K562 (cell line): ENCODE measurements around the gene P2RY11. TPM values are rescaled to one million over a fixed set of nuclear protein-coding genes. Genes with fewer than 3 reads are reported as not detected.

Experiments used
- ATAC-seq: fragments of 200-7000 bp; cut with Tn5 transposase; 3 replicates; pipeline ENCODE4 v1.9.1; 2020; ENCODE audit warnings: moderate library complexity
- BruUV-seq: library from RNA; stranded (reverse); fragments of 400-500 nt; replicated peaks from 2 replicates; lab custom pipeline; 2021; lab: Mats Ljungman, UMichigan
- CTCF ChIA-PET: fragments of 300-600 bp; formaldehyde crosslinking; extraction: SDS; loops from one replicate; lab custom pipeline; 2021; ENCODE audit warnings: low intra/inter-chr PET ratio; lab: Yijun Ruan, JAX
- POLR2A ChIA-PET: fragments of 300-600, 350-650 bp; sonication (Branson Sonifier 250); formaldehyde crosslinking; extraction: SDS; loops from one replicate; lab custom pipeline; 2021; ENCODE audit warnings: antibody characterized with exemption, inconsistent platforms; lab: Yijun Ruan, JAX
- DNase-seq, 4 experiments: peaks; one replicate each; pipeline versions ENCODE4 v3.0.0 to v3.0.0-alpha.2; 2011 to 2018; ENCODE audit warnings: low spot score in 3 of 4, mixed read lengths in 3 of 4; ENCODE audit errors: extremely low read depth in 1 of 4
- FAIRE-seq: peaks from 2 replicates; lab custom pipeline; 2011; peaks lifted over from hg19 to GRCh38; lab: Jason Lieb, UNC
- H2AFZ ChIP-seq: 2 replicates; pipeline ENCODE4 v1.6.0; 2011; ENCODE audit warnings: low read depth, low read length, control low read depth, inconsistent platforms
- H3K27ac ChIP-seq: fragments of 200-600 bp; 3 replicates; pipeline ENCODE4 v1.8.0; 2011; ENCODE audit warnings: low read depth, mild to moderate bottlenecking, control low read depth, inconsistent platforms, low read length, moderate library complexity, mixed read lengths; ENCODE audit errors: extremely low read depth
- H3K27me3 ChIP-seq, 2 experiments: fragments of 300-600 bp in 1 of 2; 2 replicates in 1 of 2; 3 replicates in 1 of 2; pipeline versions ENCODE4 v1.6.0 to v1.8.0; 2011; ENCODE audit warnings: inconsistent platforms in 2 of 2, low read length in 2 of 2, mild to moderate bottlenecking in 1 of 2, mixed read lengths in 1 of 2, moderate library complexity in 1 of 2; ENCODE audit not compliant: control insufficient read depth in 2 of 2, insufficient read depth in 2 of 2
- H3K36me3 ChIP-seq: fragments of 300-600 bp; 3 replicates; pipeline ENCODE4 v1.8.0; 2011; ENCODE audit warnings: mild to moderate bottlenecking, low read length, inconsistent platforms; ENCODE audit not compliant: control insufficient read depth, insufficient read depth
- H3K4me1 ChIP-seq, 2 experiments: fragments of 200-600 bp in 1 of 2; replicated peaks in 1 of 2; 2 replicates in 1 of 2; 3 replicates in 1 of 2; pipeline versions ENCODE4 v1.5.1 to v1.8.0; 2011; ENCODE audit warnings: inconsistent platforms in 2 of 2, low read length in 2 of 2, mild to moderate bottlenecking in 1 of 2, mixed read lengths in 1 of 2, moderate library complexity in 1 of 2; ENCODE audit not compliant: control insufficient read depth in 2 of 2, insufficient read depth in 2 of 2
- H3K4me2 ChIP-seq: 2 replicates; pipeline ENCODE4 v1.6.1; 2011; ENCODE audit warnings: low read length, control low read depth, inconsistent platforms, mixed read lengths; ENCODE audit not compliant: insufficient read depth
- H3K4me3 ChIP-seq: fragments of 200-600 bp; sonication (generic), shearing (Covaris generic); 2 replicates; pipeline ENCODE4 v1.5.1; 2016; ENCODE audit warnings: control low read depth, inconsistent platforms
- H3K79me2 ChIP-seq: fragments of 200-600 bp; 3 replicates; pipeline ENCODE4 v1.8.0; 2011; ENCODE audit warnings: low read length, inconsistent platforms; ENCODE audit not compliant: control insufficient read depth, insufficient read depth
- H3K9ac ChIP-seq, 2 experiments: 2 replicates each; pipeline versions ENCODE4 v1.6.0 to v1.6.1; 2011; ENCODE audit warnings: low read depth in 2 of 2, low read length in 2 of 2, control low read depth in 1 of 2, inconsistent platforms in 1 of 2, mild to moderate bottlenecking in 1 of 2, mixed read lengths in 1 of 2; ENCODE audit not compliant: insufficient read depth in 1 of 2
- H3K9me1 ChIP-seq: one replicate; pipeline ENCODE4 v1.6.0; 2011; ENCODE audit warnings: inconsistent platforms, mild to moderate bottlenecking, low read length, moderate library complexity; ENCODE audit not compliant: control insufficient read depth, insufficient read depth
- H3K9me3 ChIP-seq: replicated peaks from 2 replicates; pipeline ENCODE4 v1.5.1; 2011; ENCODE audit warnings: low read depth, low read length, inconsistent platforms; ENCODE audit not compliant: control insufficient read depth, insufficient read depth
- H4K20me1 ChIP-seq: replicated peaks from 2 replicates; pipeline ENCODE4 v1.6.1; 2011; ENCODE audit warnings: low read length, inconsistent platforms, mixed read lengths; ENCODE audit not compliant: control insufficient read depth, insufficient read depth
- CBX1 ChIP-seq: sonication (generic); IDR thresholded peaks from 2 replicates; pipeline ENCODE4 v1.6.1; 2016; ENCODE audit warnings: antibody characterized with exemption, low read depth, mild to moderate bottlenecking
- POLR2G ChIP-seq: fragments of 200-400 bp; formaldehyde crosslinking; IDR thresholded peaks from 2 replicates; pipeline ENCODE4 v1.6.1; 2017; ENCODE audit warnings: low read depth, mild to moderate bottlenecking, antibody characterized with exemption, low read length, moderate library complexity
- RBM22 ChIP-seq: fragments of 200-400 bp; formaldehyde crosslinking; IDR thresholded peaks from 2 replicates; pipeline ENCODE4 v1.6.1; 2018; ENCODE audit warnings: low read length, low read depth; ENCODE audit not compliant: poor library complexity, severe bottlenecking
- SMARCC2 ChIP-seq: fragments of 450-650 bp; IDR thresholded peaks from 2 replicates; pipeline ENCODE4 v1.6.1; 2017; ENCODE audit warnings: antibody characterized with exemption, moderate library complexity, mild to moderate bottlenecking, low read depth
- ZNF282 ChIP-seq: sonication (generic); formaldehyde crosslinking; IDR thresholded peaks from 2 replicates; pipeline ENCODE4 v1.8.1; 2023; ENCODE audit warnings: missing genetic modification reagents
- WGBS: fragments of 100-300 bp; shearing (Covaris generic); methylation state at CpG from one replicate; pipeline ENCODE4 v1.1.6; 2016; ENCODE audit warnings: low coverage, mixed read lengths; ENCODE audit not compliant: insufficient coverage; ENCODE audit errors: missing lambda C conversion rate; 5-methylcytosine and 5-hydroxymethylcytosine counted together
- in situ Hi-C: fragments of 300-500 bp; cut with MboI; formaldehyde crosslinking; loops from 4 replicates; pipeline ENCODE4 v1.15.0; 2018; ENCODE audit warnings: inconsistent platforms, mixed read lengths
- intact Hi-C: fragments of 100-400 bp; cut with micrococcal nuclease; formaldehyde crosslinking; loops from 2 replicates; pipeline ENCODE4 v1.14.2; 2022
- polyA plus RNA-seq, 8 experiments: library from polyadenylated mRNA; depleted of rRNA in 4 of 8; stranded (reverse) in 5 of 8; unstranded in 3 of 8; fragments of >200 nt; fragmentation: Nextera tagmentation in 2 of 8; fragmentation: Illumina TruSeq in 1 of 8; extraction: Ambion mirVana in 2 of 8; extraction: Trizol in 1 of 8; gene quantifications; 2 replicates each; pipeline versions ENCODE4 v1.2.1 to v1.2.3, GENCODE V29; 2011 to 2014; ENCODE audit warnings: inconsistent platforms in 1 of 8, missing spikeins in 1 of 8
- total RNA-seq, 7 experiments: library from RNA; depleted of rRNA in 6 of 7; stranded (reverse); fragments of >200 nt in 6 of 7; fragmentation: Illumina TruSeq in 2 of 7; extraction: Trizol in 2 of 7; gene quantifications; 2 replicates each; pipeline versions ENCODE4 v1.2.1 to v1.2.3, GENCODE V29; 2011 to 2021; ENCODE audit warnings: low replicate concordance in 1 of 7

Gene P2RY11
- total and polyA plus RNA-seq, 9 of the 15 experiments (the other 6 are each of a cell fraction or from before 2014, with no cell fraction given): 0.03 to 10.1 (median 1.5) TPM

GRCh38 chr19:10158071-10158470, 46.6 kb downstream of the P2RY11 start:
- in situ Hi-C loops: no loop called here
- ATAC-seq (no peak), FAIRE-seq (no peak), DNase-seq (no peak)
- Histone ChIP-seq H3K9ac (no peak overlapping the region), H3K4me2 (no peak overlapping the region), H3K4me1 (no peaks in the 10 kb centered on the region), H4K20me1 (no peaks in the 10 kb centered on the region), H3K4me3 (no peak overlapping the region), H3K9me1 (no peaks in the 10 kb centered on the region), H3K36me3 (peaks cover 96% of the 10 kb centered on the region), H3K9me3 (no peaks in the 10 kb centered on the region), H3K27me3 (no peaks in the 10 kb centered on the region), H3K27ac (no peak overlapping the region), H3K79me2 (no peaks in the 10 kb centered on the region), H2AFZ (no peak overlapping the region)
- intact Hi-C loops: no loop called here
- WGBS: 87% methylated on average over 6 of the region's 8 CpGs
- BruUV-seq: no TSS peak
- TF ChIP-seq POLR2G (peak; percentile 61; the same call in 1 of the 2 replicates), CBX1 (no peak)
- POLR2A ChIA-PET: no interaction called here
- CTCF ChIA-PET: no interaction called here

- ChIA-PET POLR2A (interaction anchor here (0.6 kb wide), 2 partner anchors 11 to 229 kb away, joined by 3 read pairs; no protein-coding TSS in a partner anchor), CTCF (no interaction called here)
- H3K9me1 ChIP-seq: no peaks in the 10 kb centered on the region
- TF ChIP-seq RBM22 (peak; percentile 62), SMARCC2 (no peak), POLR2G (peak; percentile 63; the same call in 1 of the 2 replicates), ZNF282 (CRISPR knock-in tag) (no peak)
- DNase-seq (no peak), ATAC-seq (no peak), FAIRE-seq (no peak)
- H3K9ac ChIP-seq: peak overlapping the region in 1 of 2 experiments; percentile 66; a peak in 1 of 4 replicates
- H4K20me1 ChIP-seq: no peaks in the 10 kb centered on the region
- H3K4me1 ChIP-seq: no peaks in the 10 kb centered on the region
- no peaks in the 10 kb centered on the region for H3K79me2 ChIP-seq
- no peaks in the 10 kb centered on the region for H3K9me3 ChIP-seq
- 90% methylated on average over 5 of the region's 11 CpGs for WGBS
- intact Hi-C loops: no loop called here
- no peak overlapping the region for H3K27ac ChIP-seq
- peaks cover 98% of the 10 kb centered on the region for H3K36me3 ChIP-seq
- H3K4me2 ChIP-seq: no peak overlapping the region
- no peaks in the 10 kb centered on the region for H3K27me3 ChIP-seq
- no TSS peak for BruUV-seq
- in situ Hi-C loops: no loop called here
- H3K4me3 ChIP-seq: no peak overlapping the region
- H2AFZ ChIP-seq: no peak overlapping the region
These were observed 47.0 kb downstream of the P2RY11 start for GRCh38 chr19:10158485-10158884.
